NCI-H774 (cell line): ENCODE data around the gene DYRK3.
"Not testable (repeated sequence)": the region's sequence is repeated elsewhere in the genome, so short reads cannot be mapped to it uniquely, and the experiment has no call there.

ENCODE experiments used
- DNase-seq: peaks from one replicate; lab custom pipeline; 2025; lab: John Stamatoyannopoulos, UW

Gene DYRK3

GRCh38 chr1:206631085-206631509 is 4.2 kb upstream of the DYRK3 start:
- DNase-seq, result peak; percentile 57

DNA sequence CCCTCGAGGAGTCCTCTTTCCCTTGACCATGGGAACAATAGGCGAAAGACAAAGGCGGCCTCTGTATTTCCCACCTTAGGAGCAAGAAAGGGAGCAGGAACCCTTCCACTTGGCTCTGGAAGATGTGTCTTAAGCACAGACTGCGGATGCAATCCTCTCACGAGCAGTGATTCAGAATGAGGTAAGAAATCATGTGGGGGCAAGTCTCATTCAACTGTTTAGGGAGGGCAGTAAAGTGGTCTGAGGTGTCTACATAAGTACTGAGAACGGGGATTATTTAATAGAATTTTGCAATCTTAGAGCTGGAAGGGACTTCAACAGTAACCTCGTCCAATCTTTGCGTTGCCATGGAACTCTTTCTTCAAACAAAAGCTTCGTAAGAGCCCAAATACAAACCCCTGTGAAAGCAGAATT is 1.6 kb upstream of the DYRK3 start:
- no peak for DNase-seq

GRCh38 chr1:206634365-206635079 is 814 bp upstream of the DYRK3 start:
- DNase-seq, result peak; percentile 84

DNA sequence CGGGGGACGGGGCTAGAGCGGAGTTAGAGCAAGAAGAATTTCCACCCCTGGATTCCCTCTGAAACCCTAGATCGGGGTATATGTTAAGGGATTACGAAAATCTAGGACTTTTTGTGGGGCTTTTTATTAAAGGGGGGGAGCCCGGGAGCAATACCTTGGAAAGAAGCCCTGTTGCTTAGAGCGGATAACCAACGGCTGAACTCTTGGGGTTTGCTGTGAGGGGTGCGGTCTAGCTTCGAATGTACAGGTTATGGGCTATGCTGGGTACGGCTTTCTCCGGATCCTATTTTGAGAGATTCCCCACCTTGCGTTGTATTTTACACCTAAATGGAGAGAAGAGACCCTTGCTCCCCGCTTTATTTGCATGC is 626 bp downstream of the DYRK3 start:
- no peak for DNase-seq

GRCh38 chr1:206636671-206637070 is 1.3 kb downstream of the DYRK3 start:
- no peak for DNase-seq

- DNase-seq, result no peak
These were observed 2.3 kb downstream of the DYRK3 start for GRCh38 chr1:206637605-206638004.

DNA sequence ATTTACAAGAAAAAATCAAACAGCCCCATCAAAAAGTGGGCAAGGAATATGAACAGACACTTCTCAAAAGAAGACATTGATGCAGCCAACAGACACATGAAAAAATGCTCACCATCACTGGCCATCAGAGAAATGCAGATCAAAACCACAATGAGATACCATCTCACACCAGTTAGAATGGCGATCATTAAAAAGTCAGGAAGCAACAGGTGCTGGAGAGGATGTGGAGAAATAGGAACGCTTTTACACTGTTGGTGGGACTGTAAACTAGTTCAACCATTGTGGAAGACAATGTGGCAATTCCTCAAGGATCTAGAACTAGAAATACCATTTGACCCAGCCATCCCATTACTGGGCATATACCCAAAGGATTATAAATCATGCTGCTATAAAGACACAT is 6.7 kb downstream of the DYRK3 start:
- DNase-seq, result not testable (repeated sequence)

GRCh38 chr1:206643118-206643698 is 7.9 kb downstream of the DYRK3 start:
- no peak for DNase-seq

DNA sequence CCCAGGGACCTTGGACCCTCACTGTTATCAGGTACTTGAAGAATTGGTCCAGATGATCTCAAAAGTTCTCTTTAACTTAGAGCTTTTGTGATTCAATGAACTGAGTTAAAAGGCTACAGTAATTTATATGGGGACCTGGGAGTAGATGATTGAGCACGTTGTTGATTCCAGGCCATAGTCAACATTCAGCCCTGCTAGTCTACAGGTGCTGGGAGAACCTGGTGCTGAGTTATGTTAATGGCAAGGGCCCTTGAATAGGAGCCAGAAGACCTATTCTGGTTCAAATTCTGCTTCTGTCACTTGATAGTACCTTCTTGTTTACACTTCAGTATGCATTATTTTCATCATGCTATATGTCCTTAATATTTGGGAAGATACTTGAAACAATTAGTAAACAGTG is 11.2 kb downstream of the DYRK3 start:
- DNase-seq, result no peak

GRCh38 chr1:206647224-206647623 is 11.9 kb downstream of the DYRK3 start:
- no peak for DNase-seq

GRCh38 chr1:206649261-206649921 is 14.1 kb downstream of the DYRK3 start:
- no peak for DNase-seq

DNA sequence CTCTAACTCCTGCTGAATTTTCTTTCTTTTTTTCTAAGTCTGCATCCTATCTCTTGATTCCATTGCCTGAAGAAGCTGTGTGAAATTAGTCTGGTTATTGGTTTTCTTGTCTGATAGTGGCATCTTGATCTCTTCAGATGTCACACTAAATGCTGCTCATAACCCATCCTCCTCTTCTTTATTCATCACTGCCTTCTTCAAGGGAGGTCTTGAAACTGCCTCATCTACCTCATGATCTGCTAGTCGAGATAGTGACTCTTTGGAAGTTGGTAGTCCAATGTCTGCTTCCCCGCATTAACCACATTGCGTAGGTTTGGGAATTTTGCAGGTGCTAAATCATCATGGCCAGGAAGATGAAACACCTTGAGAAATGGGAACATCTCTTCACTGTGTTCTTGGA is 15.7 kb downstream of the DYRK3 start:
- DNase-seq, result no peak

GRCh38 chr1:206651958-206652890 is 16.9 kb downstream of the DYRK3 start:
- no peak for DNase-seq

- DNase-seq, result no peak
These were observed 18.6 kb downstream of the DYRK3 start for GRCh38 chr1:206653715-206654459.

- DNase-seq, result no peak
These were observed 19.5 kb downstream of the DYRK3 start for GRCh38 chr1:206654828-206655227.

GRCh38 chr1:206655471-206655882 is 20.1 kb downstream of the DYRK3 start:
- DNase-seq, result no peak

- no peak for DNase-seq
These were observed 21.6 kb downstream of the DYRK3 start for GRCh38 chr1:206656936-206657335.

DNA sequence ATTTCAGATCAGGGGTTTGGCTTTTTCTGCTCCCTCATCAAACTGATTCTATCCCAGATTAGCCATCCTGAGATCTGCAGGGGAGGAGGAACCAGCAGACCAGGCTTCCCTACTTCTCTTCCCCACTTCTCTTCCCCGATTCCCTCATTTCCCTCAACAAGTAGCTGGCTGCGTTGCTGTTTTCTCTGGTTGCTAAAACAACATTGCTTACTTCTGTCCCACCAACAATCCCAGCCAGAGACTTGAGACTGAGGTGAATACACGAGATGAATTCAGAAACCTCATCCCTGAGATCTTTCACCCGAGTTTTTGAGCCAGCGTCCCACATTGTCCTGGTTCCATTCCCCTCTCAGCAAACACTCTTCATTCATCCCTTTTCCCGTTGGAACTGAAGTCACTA is 22.4 kb downstream of the DYRK3 start:
- DNase-seq, result no peak

DNA sequence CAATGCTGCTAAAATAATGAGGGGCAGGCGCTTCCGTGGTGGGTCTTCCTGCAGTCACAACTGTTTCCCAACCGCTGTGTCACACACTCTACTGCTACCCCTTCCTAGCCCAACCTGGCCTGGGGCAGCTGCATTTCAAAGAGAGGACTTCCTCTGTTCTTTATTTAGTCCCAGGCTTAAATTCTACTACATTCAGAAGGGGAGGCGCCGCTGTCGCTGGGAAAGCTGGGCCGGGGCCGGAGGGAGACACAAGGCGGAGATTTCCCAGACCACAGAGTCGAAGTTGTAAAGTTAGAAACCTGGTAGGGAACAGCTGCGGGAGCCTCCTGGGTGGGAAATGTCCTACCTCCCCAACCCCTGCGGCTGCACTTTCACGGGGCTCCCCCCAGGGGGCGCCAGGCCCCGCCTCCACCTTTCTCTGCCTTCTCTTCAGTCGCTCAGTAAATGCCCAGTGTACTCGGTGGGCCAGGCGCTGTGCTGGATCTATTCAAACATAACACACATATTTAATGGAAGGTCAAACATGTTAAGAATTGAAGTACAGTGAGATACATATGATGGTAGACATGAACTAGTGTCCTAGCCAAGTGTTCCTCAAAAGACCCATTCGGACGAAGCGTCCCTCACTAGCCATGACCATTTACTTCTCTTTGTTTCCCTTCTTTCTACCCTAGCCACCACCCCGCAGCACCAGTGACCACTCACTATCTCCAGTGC is 23.1 kb downstream of the DYRK3 start:
- peak; percentile 8 for DNase-seq

- DNase-seq, result no peak
These were observed 23.6 kb downstream of the DYRK3 start for GRCh38 chr1:206658981-206659273.

DNA sequence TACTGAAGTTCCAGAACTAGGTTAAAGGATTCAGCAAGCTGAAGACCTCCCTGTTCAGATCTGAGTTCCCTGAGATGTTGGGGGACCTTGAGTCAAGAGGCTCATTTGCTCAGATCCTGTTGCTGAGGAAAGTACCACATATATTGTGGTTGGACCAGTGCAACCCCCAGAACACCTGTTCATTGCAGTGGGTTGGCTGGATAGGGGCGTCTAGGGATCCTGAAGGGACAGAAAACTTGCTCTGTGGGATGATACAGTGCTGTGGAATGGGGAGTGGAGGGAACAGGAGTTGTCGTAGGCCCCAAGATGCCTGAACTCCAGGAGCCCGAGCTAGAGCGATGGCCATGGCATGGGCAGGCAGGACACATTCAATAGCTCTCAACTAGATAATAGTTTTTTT is 24.8 kb downstream of the DYRK3 start:
- DNase-seq, result no peak
